Choroid plexus epithelial cell (primary cell): ENCODE results near the gene RAD51.

Experiments
- DNase-seq: peaks from one replicate; pipeline ENCODE4 v3.0.0-alpha.2; 2010; ENCODE audit warnings: low read depth
- H3K4me3 ChIP-seq: 2 replicates; pipeline ENCODE4 v1.5.1; 2011; ENCODE audit warnings: low read depth, mild to moderate bottlenecking, control low read depth, low read length, moderate library complexity
- CTCF ChIP-seq: conservative IDR thresholded peaks from 2 replicates; pipeline ENCODE4 v1.5.1; 2011; ENCODE audit warnings: low read depth, mild to moderate bottlenecking, control low read depth, inconsistent platforms, low read length, moderate library complexity

The RAD51 gene

GRCh38 chr15:40749151-40749630, 54.2 kb downstream of the RAD51 start:
- no peak overlapping the region for H3K4me3 ChIP-seq
- no peak for DNase-seq
- TF ChIP-seq CTCF = no peak

- no peak for DNase-seq
- H3K4me3 ChIP-seq = no peak overlapping the region
- no peak for TF ChIP-seq CTCF
These were observed 55.9 kb downstream of the RAD51 start for GRCh38 chr15:40750885-40751284.

- no peak for TF ChIP-seq CTCF
- no peak overlapping the region for H3K4me3 ChIP-seq
- DNase-seq = no peak
These were observed 56.8 kb downstream of the RAD51 start for GRCh38 chr15:40751745-40752144.

- no peak for TF ChIP-seq CTCF
- H3K4me3 ChIP-seq = peak overlapping the region; percentile 94
- DNase-seq = peak; percentile 30
These were observed 59.6 kb downstream of the RAD51 start for GRCh38 chr15:40754574-40754882.

- no peak for TF ChIP-seq CTCF
- DNase-seq = peak; percentile 90
These were observed 60.2 kb downstream of the RAD51 start, which contains the start of gene RMDN3 for GRCh38 chr15:40754883-40755811. Gene RMDN3, minus strand, starts transcription at chr15:40755254. Its CDS starts 471 bp downstream, at chr15:40754783.

GRCh38 chr15:40755812-40756208, 60.8 kb downstream of the RAD51 start:
- DNase-seq = no peak
- H3K4me3 ChIP-seq = peak overlapping the region; percentile 94
- no peak for TF ChIP-seq CTCF

More at GRCh38 chr15:40754883-40755811, 60.2 kb downstream of the RAD51 start, which contains the start of gene RMDN3:
- peak within 1 kb of the TSS; percentile 94 for H3K4me3 ChIP-seq
